Bronchial epithelial cell (primary cell): ENCODE data around the gene SPIRE1. TPM values are rescaled to one million over a fixed set of nuclear protein-coding genes. Genes with fewer than 3 reads are reported as not detected.
A peak's percentile ranks its signal among the peaks of the same experiment; 100 is the strongest.

Experiments
- DNase-seq: peaks from one replicate; pipeline ENCODE4 v3.0.0-alpha.2; 2010; ENCODE audit warnings: low read depth
- FAIRE-seq: peaks from 2 replicates; lab custom pipeline; 2011; peaks lifted over from hg19 to GRCh38; lab: Jason Lieb, UNC
- H3K27me3 ChIP-seq: 2 replicates; pipeline ENCODE4 v1.5.1; 2011; ENCODE audit warnings: low read length; ENCODE audit not compliant: control insufficient read depth, insufficient read depth
- H3K36me3 ChIP-seq: 2 replicates; pipeline ENCODE4 v1.5.1; 2011; ENCODE audit warnings: low read length; ENCODE audit not compliant: control insufficient read depth, insufficient read depth
- H3K4me3 ChIP-seq: 2 replicates; pipeline ENCODE4 v1.5.1; 2011; ENCODE audit warnings: mild to moderate bottlenecking, low read depth, low read length, control low read depth
- total RNA-seq: library from RNA; depleted of rRNA; stranded (reverse); fragments of >200 nt; gene quantifications from 2 replicates; pipeline ENCODE4 v1.2.1, GENCODE V29; 2014
- TF ChIP-seq, protein P1 (sequence below): IDR thresholded peaks from 2 replicates; pipeline ENCODE4 v1.5.1; 2011; ENCODE audit warnings: mild to moderate bottlenecking, moderate library complexity, low read length, control low read depth, inconsistent platforms; ENCODE audit not compliant: insufficient read depth, severe bottlenecking

The SPIRE1 gene
- total RNA-seq, 1 donor from 2014 or later: 141 TPM

DNA sequence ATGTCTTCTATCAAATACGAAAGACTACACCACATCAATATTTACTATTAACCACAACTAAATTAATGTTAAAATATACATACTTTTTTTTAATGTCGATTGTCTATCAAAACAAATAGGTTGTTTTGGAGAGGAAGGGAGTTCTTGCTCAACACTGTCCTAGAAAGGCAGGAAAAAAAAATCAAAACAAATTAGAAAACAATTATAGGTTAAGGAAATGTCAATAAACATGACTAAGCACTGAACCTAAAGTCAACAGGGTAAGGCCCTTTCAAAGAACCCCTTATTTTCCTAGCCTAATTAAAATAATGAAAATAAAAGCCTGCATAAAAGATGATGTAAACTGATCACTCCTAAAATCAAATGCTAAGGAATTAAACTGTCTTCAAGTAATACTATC lies 41.8 kb upstream of the SPIRE1 start:
- H3K27me3 ChIP-seq: no peaks in the 10 kb centered on the region
- no peak for FAIRE-seq

DNA sequence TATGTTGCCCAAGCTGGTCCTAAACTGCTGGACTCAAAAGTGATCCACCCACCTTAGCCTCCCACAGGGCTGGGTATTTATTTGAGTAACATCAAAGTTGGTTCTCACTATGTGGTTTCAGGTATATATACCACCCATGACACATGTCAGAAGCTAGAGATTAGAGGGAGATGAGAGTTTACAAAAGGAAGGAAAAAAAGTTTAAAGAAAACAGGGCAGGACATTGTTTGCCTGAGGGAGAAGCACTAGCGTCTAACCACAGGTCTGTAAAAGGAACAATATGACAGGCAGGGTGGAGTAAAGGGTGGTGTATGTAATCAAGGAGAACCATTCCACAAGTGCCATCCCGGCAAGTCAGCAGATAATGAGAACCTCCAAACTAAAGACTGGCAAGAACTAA lies 36.1 kb upstream of the SPIRE1 start:
- FAIRE-seq (no peak), DNase-seq (peak; percentile 50)
- TF ChIP-seq, protein P1, sequence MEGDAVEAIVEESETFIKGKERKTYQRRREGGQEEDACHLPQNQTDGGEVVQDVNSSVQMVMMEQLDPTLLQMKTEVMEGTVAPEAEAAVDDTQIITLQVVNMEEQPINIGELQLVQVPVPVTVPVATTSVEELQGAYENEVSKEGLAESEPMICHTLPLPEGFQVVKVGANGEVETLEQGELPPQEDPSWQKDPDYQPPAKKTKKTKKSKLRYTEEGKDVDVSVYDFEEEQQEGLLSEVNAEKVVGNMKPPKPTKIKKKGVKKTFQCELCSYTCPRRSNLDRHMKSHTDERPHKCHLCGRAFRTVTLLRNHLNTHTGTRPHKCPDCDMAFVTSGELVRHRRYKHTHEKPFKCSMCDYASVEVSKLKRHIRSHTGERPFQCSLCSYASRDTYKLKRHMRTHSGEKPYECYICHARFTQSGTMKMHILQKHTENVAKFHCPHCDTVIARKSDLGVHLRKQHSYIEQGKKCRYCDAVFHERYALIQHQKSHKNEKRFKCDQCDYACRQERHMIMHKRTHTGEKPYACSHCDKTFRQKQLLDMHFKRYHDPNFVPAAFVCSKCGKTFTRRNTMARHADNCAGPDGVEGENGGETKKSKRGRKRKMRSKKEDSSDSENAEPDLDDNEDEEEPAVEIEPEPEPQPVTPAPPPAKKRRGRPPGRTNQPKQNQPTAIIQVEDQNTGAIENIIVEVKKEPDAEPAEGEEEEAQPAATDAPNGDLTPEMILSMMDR: no peak
- H3K27me3 ChIP-seq: no peaks in the 10 kb centered on the region
- no peak overlapping the region for H3K4me3 ChIP-seq
- no peaks in the 10 kb centered on the region for H3K36me3 ChIP-seq

More for the DNA sequence above, 41.8 kb upstream of the SPIRE1 start:
- no peak overlapping the region for H3K4me3 ChIP-seq
- no peaks in the 10 kb centered on the region for H3K36me3 ChIP-seq
- peak; percentile 15 for DNase-seq
- TF ChIP-seq, protein P1: no peak

DNA sequence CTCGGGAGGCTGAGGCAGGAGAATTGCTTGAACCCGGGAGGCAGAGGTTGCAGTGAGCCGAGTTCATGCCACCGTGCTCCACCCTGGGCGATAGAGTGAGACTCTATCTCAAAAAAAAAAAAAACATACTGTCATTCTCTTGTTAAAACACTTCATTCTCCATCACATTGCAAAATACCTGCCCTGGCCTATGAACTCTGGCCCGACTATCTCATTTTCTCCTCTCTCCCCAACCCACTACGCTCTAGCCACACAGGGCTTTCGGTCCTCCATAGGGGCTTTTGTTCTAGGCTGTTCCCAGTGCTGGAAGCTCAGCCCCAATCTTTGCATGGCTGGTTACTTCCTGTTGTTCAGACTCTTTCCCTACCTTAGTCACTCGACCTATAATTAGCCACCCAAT lies 34.3 kb upstream of the SPIRE1 start:
- Histone ChIP-seq H3K4me3 (no peak overlapping the region), H3K27me3 (no peaks in the 10 kb centered on the region), H3K36me3 (no peaks in the 10 kb centered on the region)
- FAIRE-seq (no peak), DNase-seq (no peak)
- TF ChIP-seq, protein P1: no peak

DNA sequence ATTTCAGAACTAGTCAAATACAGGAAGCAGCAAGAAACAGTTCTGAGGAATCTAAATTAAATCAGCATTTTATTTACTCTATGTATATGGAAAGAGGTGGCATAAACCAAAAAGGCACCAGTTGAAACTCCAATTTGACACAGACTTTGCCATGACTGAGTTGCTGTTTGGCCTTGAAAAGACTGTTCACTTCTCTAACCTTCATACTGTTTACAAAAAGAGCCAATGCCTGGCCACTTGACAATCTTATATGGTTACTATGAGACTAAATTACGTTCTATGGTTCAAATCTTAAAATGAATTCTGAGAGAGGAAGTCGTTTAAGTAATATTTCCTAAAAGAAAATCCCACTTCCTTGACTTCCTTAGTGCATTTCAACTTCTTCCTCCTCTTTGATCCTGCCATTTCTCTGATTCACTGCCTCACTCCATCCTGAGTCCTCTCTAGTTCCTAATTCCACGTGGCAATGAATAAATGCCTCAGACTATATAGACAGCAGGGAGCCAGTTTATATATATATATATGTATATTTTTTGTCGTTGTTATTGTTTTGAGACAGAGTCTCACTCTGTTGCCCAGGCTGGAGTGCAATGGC lies 31.4 kb upstream of the SPIRE1 start:
- FAIRE-seq: no peak
- no peaks in the 10 kb centered on the region for H3K36me3 ChIP-seq
- TF ChIP-seq, protein P1: no peak

DNA sequence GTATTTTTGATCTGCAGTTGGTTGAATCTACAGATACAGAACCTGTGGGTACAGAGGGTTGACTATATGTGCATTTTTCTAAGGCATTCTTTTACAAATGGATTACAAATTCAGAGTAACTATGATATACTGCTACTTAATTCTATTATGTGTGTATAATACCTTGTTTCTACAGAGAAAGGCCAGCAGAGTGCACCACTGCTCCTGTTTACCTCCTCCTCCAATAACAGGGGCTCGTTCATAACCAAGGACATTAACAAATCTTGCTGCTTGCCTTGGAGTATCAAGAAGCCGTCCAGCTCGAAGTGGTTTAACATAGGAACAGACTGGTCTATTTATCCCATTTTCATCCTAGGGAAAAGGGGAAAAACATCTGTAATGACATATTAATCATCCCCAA lies 28.2 kb upstream of the SPIRE1 start:
- H3K4me3 ChIP-seq: no peak overlapping the region
- DNase-seq (peak; percentile 52), FAIRE-seq (no peak)
- TF ChIP-seq, protein P1: peak; percentile 13
- H3K27me3 ChIP-seq: no peaks in the 10 kb centered on the region
- no peaks in the 10 kb centered on the region for H3K36me3 ChIP-seq

More for the DNA sequence above, 31.4 kb upstream of the SPIRE1 start:
- H3K27me3 ChIP-seq: no peaks in the 10 kb centered on the region
- H3K4me3 ChIP-seq: no peak overlapping the region
- DNase-seq: no peak
